GM19324 (cell line): ENCODE measurements around the gene ALDH3A2.

ENCODE experiments used
- ATAC-seq: cut with Tn5 transposase; IDR thresholded peaks from one replicate; pipeline ENCODE4 v1.9.1; 2021; ENCODE audit warnings: mild to moderate bottlenecking, moderate library complexity; ENCODE audit not compliant: unreplicated experiment, low FRiP score

Gene ALDH3A2

GRCh38 chr17:19713462-19713861, 64.9 kb downstream of the ALDH3A2 start:
- ATAC-seq: no peak

- no peak for ATAC-seq
Measured at GRCh38 chr17:19713901-19714361, 65.4 kb downstream of the ALDH3A2 start.

GRCh38 chr17:19714542-19715411, 66.2 kb downstream of the ALDH3A2 start:
- no peak for ATAC-seq

GRCh38 chr17:19716108-19717030, 67.8 kb downstream of the ALDH3A2 start, which contains the start of gene SLC47A2:
SLC47A2 (minus strand) TSS chr17:19716584; CDS start chr17:19716555, 29 bp downstream.
- ATAC-seq: no peak

- no peak for ATAC-seq
Measured at GRCh38 chr17:19717031-19717360, 68.4 kb downstream of the ALDH3A2 start.

GRCh38 chr17:19717411-19717908, 68.9 kb downstream of the ALDH3A2 start:
- no peak for ATAC-seq

- no peak for ATAC-seq
Measured at GRCh38 chr17:19718041-19718612, 69.6 kb downstream of the ALDH3A2 start.

GRCh38 chr17:19718613-19719354, 70.2 kb downstream of the ALDH3A2 start:
- no peak for ATAC-seq

- ATAC-seq: no peak
Measured at GRCh38 chr17:19719355-19720209, 71.0 kb downstream of the ALDH3A2 start.

GRCh38 chr17:19720210-19720475, 71.6 kb downstream of the ALDH3A2 start:
- ATAC-seq: no peak

GRCh38 chr17:19720631-19721426, 72.3 kb downstream of the ALDH3A2 start:
- no peak for ATAC-seq

- no peak for ATAC-seq
Measured at GRCh38 chr17:19723964-19724363, 75.4 kb downstream of the ALDH3A2 start.

- no peak for ATAC-seq
Measured at GRCh38 chr17:19724501-19725420, 76.2 kb downstream of the ALDH3A2 start.

GRCh38 chr17:19725486-19725885, 76.9 kb downstream of the ALDH3A2 start:
- no peak for ATAC-seq

- ATAC-seq: no peak
Measured at GRCh38 chr17:19726631-19727376, 78.3 kb downstream of the ALDH3A2 start.
